ENCODE results near the gene ISCU. TPM values are rescaled to one million over a fixed set of nuclear protein-coding genes. Genes with fewer than 3 reads are reported as not detected.
"Not testable (repeated sequence)": the region's sequence is repeated elsewhere in the genome, so short reads cannot be mapped to it uniquely, and the experiment has no call there.

The ISCU gene
- total RNA-seq, 1 donor from 2014 or later: 117 TPM

DNA sequence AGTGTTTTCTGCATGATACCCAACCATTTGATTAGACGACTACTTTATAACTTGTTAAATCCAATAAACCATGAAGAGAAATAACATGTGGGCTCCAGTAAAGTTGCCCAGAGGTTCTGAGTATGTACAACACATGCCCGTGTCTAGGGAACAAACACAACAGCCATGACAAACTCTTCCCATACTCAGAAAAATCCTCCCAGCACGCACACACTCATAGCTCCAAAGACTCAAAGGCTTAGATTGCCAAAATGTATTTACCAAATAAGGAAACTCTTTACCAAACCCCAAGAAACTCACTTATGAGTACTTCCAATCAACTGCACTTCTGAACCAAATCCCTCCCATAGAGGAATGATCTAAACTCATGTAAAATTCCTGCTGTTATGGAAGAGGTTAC lies 18.7 kb upstream of the ISCU start:
- no peak overlapping the region for H3K4me3 Mint-ChIP-seq
- peak overlapping the region; percentile 68 for H3K27ac Mint-ChIP-seq
- TF ChIP-seq, protein P1, sequence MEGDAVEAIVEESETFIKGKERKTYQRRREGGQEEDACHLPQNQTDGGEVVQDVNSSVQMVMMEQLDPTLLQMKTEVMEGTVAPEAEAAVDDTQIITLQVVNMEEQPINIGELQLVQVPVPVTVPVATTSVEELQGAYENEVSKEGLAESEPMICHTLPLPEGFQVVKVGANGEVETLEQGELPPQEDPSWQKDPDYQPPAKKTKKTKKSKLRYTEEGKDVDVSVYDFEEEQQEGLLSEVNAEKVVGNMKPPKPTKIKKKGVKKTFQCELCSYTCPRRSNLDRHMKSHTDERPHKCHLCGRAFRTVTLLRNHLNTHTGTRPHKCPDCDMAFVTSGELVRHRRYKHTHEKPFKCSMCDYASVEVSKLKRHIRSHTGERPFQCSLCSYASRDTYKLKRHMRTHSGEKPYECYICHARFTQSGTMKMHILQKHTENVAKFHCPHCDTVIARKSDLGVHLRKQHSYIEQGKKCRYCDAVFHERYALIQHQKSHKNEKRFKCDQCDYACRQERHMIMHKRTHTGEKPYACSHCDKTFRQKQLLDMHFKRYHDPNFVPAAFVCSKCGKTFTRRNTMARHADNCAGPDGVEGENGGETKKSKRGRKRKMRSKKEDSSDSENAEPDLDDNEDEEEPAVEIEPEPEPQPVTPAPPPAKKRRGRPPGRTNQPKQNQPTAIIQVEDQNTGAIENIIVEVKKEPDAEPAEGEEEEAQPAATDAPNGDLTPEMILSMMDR (IDR thresholded peaks at IDR 0.05): no peak
- intact Hi-C loops (cut with micrococcal nuclease): no loop called here
- no peak for DNase-seq
- H3K4me1 Mint-ChIP-seq: peaks cover 27% of the 10 kb centered on the region
- ChIA-PET POLR2A (no interaction called here), CTCF (no interaction called here)
- no peaks in the 10 kb centered on the region for H3K27me3 Mint-ChIP-seq
- H3K9me3 Mint-ChIP-seq: no peaks in the 10 kb centered on the region
- H3K36me3 Mint-ChIP-seq (ENCODE audit: low read depth): peaks cover 74% of the 10 kb centered on the region
- no peak for ATAC-seq (ENCODE audit: low read depth)

- peaks cover 63% of the 10 kb centered on the region for H3K36me3 Mint-ChIP-seq (ENCODE audit: low read depth)
Measured at GRCh38 chr12:108547686-108548085, 14.7 kb upstream of the ISCU start.

GRCh38 chr12:108548954-108549521 lies 13.4 kb upstream of the ISCU start:
- ChIA-PET CTCF (interaction anchor here (1.1 kb wide), 1 partner anchor 402 kb away, joined by 3 read pairs; no protein-coding TSS in a partner anchor), POLR2A (interaction anchor here (2.6 kb wide), 1 partner anchor 12 kb away, joined by 17 read pairs; the partner anchor contains the start of genes ISCU and SART3)
- H3K27me3 Mint-ChIP-seq: no peaks in the 10 kb centered on the region
- no peaks in the 10 kb centered on the region for H3K9me3 Mint-ChIP-seq
- intact Hi-C loops (cut with micrococcal nuclease): no loop called here
- TF ChIP-seq, protein P1 (IDR thresholded peaks at IDR 0.05): no peak
- peaks cover 51% of the 10 kb centered on the region for H3K36me3 Mint-ChIP-seq (ENCODE audit: low read depth)
- no peak overlapping the region for H3K4me3 Mint-ChIP-seq
- ATAC-seq (ENCODE audit: low read depth) (no peak), DNase-seq (no peak)
- H3K27ac Mint-ChIP-seq: no peak overlapping the region
- H3K4me1 Mint-ChIP-seq: peaks cover 44% of the 10 kb centered on the region

More at GRCh38 chr12:108547686-108548085, 14.7 kb upstream of the ISCU start:
- Mint-ChIP-seq H3K27me3 (no peaks in the 10 kb centered on the region), H3K9me3 (no peaks in the 10 kb centered on the region), H3K27ac (peak overlapping the region; percentile 12), H3K4me1 (peaks cover 31% of the 10 kb centered on the region), H3K4me3 (no peak overlapping the region)
- ATAC-seq (ENCODE audit: low read depth) (no peak), DNase-seq (no peak)
- intact Hi-C loops (cut with micrococcal nuclease): no loop called here
- ChIA-PET CTCF (interaction anchor here (1.1 kb wide), 1 partner anchor 403 kb away, joined by 3 read pairs; no protein-coding TSS in a partner anchor), POLR2A (interaction anchor here (2.6 kb wide), 1 partner anchor 14 kb away, joined by 17 read pairs; the partner anchor contains the start of genes ISCU and SART3)
- TF ChIP-seq, protein P1 (IDR thresholded peaks at IDR 0.05): no peak

- no peak overlapping the region for H3K4me3 Mint-ChIP-seq
- no peak for ATAC-seq (ENCODE audit: low read depth)
- DNase-seq: no peak
- CTCF ChIA-PET: no interaction called here
- H3K9me3 Mint-ChIP-seq: no peaks in the 10 kb centered on the region
- TF ChIP-seq, protein P1 (IDR thresholded peaks at IDR 0.05): no peak
- H3K4me1 Mint-ChIP-seq: peaks cover 62% of the 10 kb centered on the region
- POLR2A ChIA-PET: no interaction called here
- no peaks in the 10 kb centered on the region for H3K27me3 Mint-ChIP-seq
- H3K27ac Mint-ChIP-seq: no peak overlapping the region
- peaks cover 49% of the 10 kb centered on the region for H3K36me3 Mint-ChIP-seq (ENCODE audit: low read depth)
- intact Hi-C loops (cut with micrococcal nuclease): no loop called here
Measured at GRCh38 chr12:108551535-108551934, 10.9 kb upstream of the ISCU start.

GRCh38 chr12:108553799-108554198 lies 8.6 kb upstream of the ISCU start:
- H3K9me3 Mint-ChIP-seq: no peaks in the 10 kb centered on the region
- H3K27ac Mint-ChIP-seq: no peak overlapping the region
- H3K27me3 Mint-ChIP-seq: no peaks in the 10 kb centered on the region
- POLR2A ChIA-PET: no interaction called here
- ATAC-seq (ENCODE audit: low read depth) (no peak), DNase-seq (no peak)
- peaks cover 72% of the 10 kb centered on the region for H3K4me1 Mint-ChIP-seq
- intact Hi-C loops (cut with micrococcal nuclease): no loop called here
- TF ChIP-seq, protein P1 (IDR thresholded peaks at IDR 0.05): no peak
- CTCF ChIA-PET: no interaction called here
- H3K4me3 Mint-ChIP-seq: no peak overlapping the region
- H3K36me3 Mint-ChIP-seq (ENCODE audit: low read depth): peaks cover 43% of the 10 kb centered on the region

DNA sequence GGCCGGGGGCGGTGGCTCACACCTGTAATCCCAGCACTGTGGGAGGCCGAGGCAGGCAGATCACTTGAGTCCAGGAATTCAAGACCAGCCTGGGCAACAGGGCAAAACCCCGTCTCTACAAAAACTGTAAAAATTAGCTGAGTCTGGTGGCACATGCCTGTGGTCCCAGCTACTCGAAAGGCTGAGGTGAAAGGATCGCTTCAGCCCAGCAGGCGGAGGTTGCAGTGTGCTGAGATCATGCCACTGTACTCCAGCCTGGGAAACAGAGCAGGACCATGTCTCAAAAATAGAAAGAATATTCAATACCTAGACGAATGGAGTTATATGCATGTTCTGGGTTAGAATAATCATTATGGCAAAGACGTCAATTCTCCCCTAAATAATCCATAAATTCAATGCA lies 7.0 kb upstream of the ISCU start:
- ATAC-seq (ENCODE audit: low read depth); H3K4me3 Mint-ChIP-seq; H3K27me3 Mint-ChIP-seq; intact Hi-C loops (cut with micrococcal nuclease); H3K9me3 Mint-ChIP-seq; H3K27ac Mint-ChIP-seq; POLR2A ChIA-PET; CTCF ChIA-PET; DNase-seq: not testable (repeated sequence)
- peaks cover 43% of the 10 kb centered on the region for H3K36me3 Mint-ChIP-seq (ENCODE audit: low read depth)
- peaks cover 82% of the 10 kb centered on the region for H3K4me1 Mint-ChIP-seq
